MM.1S (cell line): ENCODE data around the gene PREP.

Source experiments
- EZH2 ChIP-seq: fragments of 300-600 bp; sonication (generic); optimal IDR thresholded peaks from 2 replicates; pipeline ENCODE3; 2017; ENCODE audit warnings: low read depth, mild to moderate bottlenecking, antibody characterized with exemption, low read length, mixed read lengths
- TF ChIP-seq, protein P1 (sequence below): fragments of 300-600 bp; sonication (generic); IDR thresholded peaks from 2 replicates; pipeline ENCODE4 v1.5.1; 2016; ENCODE audit warnings: antibody characterized with exemption, low read length, mixed read lengths

DNA sequence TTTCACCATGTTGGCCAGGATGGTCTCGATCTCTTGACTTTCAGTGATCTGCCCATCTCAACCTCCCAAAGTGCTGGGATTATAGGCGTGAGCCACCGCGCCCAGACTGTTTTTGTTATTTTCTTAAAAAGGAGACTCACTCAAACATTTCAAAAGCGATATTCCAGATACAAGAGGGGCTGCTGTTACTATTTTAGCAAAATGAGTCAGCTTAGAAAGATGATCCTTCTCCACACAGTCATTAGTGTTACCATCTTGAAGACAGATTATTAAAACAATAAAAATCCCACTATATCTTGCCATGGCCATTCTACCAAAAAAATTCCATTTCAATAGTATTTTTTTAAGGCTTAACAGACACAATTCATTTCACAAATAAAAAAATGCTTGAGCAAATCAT lies 102.8 kb downstream of the PREP start:
- TF ChIP-seq, protein P1, sequence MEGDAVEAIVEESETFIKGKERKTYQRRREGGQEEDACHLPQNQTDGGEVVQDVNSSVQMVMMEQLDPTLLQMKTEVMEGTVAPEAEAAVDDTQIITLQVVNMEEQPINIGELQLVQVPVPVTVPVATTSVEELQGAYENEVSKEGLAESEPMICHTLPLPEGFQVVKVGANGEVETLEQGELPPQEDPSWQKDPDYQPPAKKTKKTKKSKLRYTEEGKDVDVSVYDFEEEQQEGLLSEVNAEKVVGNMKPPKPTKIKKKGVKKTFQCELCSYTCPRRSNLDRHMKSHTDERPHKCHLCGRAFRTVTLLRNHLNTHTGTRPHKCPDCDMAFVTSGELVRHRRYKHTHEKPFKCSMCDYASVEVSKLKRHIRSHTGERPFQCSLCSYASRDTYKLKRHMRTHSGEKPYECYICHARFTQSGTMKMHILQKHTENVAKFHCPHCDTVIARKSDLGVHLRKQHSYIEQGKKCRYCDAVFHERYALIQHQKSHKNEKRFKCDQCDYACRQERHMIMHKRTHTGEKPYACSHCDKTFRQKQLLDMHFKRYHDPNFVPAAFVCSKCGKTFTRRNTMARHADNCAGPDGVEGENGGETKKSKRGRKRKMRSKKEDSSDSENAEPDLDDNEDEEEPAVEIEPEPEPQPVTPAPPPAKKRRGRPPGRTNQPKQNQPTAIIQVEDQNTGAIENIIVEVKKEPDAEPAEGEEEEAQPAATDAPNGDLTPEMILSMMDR: no peak
- no peak for TF ChIP-seq EZH2
